22Rv1 (cell line): ENCODE data around the gene MTHFD2L.

Experiments used
- H3K27ac ChIP-seq: fragments of 450-650 bp; 2 replicates; pipeline ENCODE4 v1.5.1; 2017
- ZFX ChIP-seq: fragments of 450-650 bp; IDR thresholded peaks from 2 replicates; pipeline ENCODE4 v1.6.1; 2017; ENCODE audit warnings: antibody characterized with exemption, borderline replicate concordance
- TF ChIP-seq, protein P1 (sequence below): fragments of 450-650 bp; IDR thresholded peaks from 2 replicates; pipeline ENCODE4 v1.5.1; 2017; ENCODE audit warnings: mild to moderate bottlenecking

Gene MTHFD2L

GRCh38 chr4:74189331-74190043 lies 31.6 kb downstream of the MTHFD2L start:
- TF ChIP-seq ZFX, result no peak
- TF ChIP-seq, protein P1, sequence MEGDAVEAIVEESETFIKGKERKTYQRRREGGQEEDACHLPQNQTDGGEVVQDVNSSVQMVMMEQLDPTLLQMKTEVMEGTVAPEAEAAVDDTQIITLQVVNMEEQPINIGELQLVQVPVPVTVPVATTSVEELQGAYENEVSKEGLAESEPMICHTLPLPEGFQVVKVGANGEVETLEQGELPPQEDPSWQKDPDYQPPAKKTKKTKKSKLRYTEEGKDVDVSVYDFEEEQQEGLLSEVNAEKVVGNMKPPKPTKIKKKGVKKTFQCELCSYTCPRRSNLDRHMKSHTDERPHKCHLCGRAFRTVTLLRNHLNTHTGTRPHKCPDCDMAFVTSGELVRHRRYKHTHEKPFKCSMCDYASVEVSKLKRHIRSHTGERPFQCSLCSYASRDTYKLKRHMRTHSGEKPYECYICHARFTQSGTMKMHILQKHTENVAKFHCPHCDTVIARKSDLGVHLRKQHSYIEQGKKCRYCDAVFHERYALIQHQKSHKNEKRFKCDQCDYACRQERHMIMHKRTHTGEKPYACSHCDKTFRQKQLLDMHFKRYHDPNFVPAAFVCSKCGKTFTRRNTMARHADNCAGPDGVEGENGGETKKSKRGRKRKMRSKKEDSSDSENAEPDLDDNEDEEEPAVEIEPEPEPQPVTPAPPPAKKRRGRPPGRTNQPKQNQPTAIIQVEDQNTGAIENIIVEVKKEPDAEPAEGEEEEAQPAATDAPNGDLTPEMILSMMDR, result peak; percentile 86
- peak overlapping the region; percentile 76 for H3K27ac ChIP-seq

- TF ChIP-seq, protein P1, result no peak
- no peak for TF ChIP-seq ZFX
- peak overlapping the region; percentile 76 for H3K27ac ChIP-seq
Measured at GRCh38 chr4:74190332-74190731, 32.4 kb downstream of the MTHFD2L start.

- TF ChIP-seq, protein P1, result no peak
- no peak for TF ChIP-seq ZFX
- peak overlapping the region; percentile 76 for H3K27ac ChIP-seq
Measured at GRCh38 chr4:74190919-74191397, 33.0 kb downstream of the MTHFD2L start.

- TF ChIP-seq, protein P1, result no peak
- no peak for TF ChIP-seq ZFX
- no peak overlapping the region for H3K27ac ChIP-seq
Measured at GRCh38 chr4:74197080-74197479, 39.2 kb downstream of the MTHFD2L start.

GRCh38 chr4:74202062-74202586 lies 44.2 kb downstream of the MTHFD2L start:
- TF ChIP-seq, protein P1, result no peak
- TF ChIP-seq ZFX, result no peak
- peak overlapping the region; percentile 16; the same call in 1 of the 2 replicates for H3K27ac ChIP-seq

DNA sequence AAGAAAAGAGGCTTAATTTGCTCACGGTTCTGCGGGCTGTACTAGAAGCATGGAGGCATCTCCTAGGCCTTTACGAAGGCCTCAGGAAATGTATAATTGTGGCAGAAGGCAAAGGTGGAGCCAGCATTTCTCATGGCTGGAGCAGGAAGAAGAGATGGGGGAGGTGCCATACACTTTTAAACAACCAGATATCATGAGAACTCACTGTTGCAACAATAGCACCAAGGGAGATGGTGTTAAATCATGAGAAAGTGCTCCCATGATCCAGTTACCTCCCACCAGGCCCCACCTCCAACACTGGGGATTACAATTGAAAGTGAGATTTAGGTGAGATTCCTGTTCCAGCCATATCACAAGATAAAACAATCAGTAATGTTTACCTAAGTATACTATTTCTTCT lies 45.5 kb downstream of the MTHFD2L start:
- TF ChIP-seq, protein P1, result no peak
- H3K27ac ChIP-seq, result no peak overlapping the region

- no peak overlapping the region for H3K27ac ChIP-seq
- TF ChIP-seq ZFX, result no peak
- TF ChIP-seq, protein P1, result no peak
Measured at GRCh38 chr4:74205046-74205445, 47.1 kb downstream of the MTHFD2L start.
